Osteoblast (primary cell): Measurements from ENCODE around the gene FUT9. TPM values are rescaled to one million over a fixed set of nuclear protein-coding genes. Genes with fewer than 3 reads are reported as not detected.

Source experiments
- DNase-seq: peaks from one replicate; pipeline ENCODE4 v3.0.0; 2011; ENCODE audit warnings: low spot score, mixed read lengths; ENCODE audit not compliant: insufficient read length; ENCODE audit errors: missing footprints
- H2AFZ ChIP-seq: 2 replicates; pipeline ENCODE4 v1.6.0; 2011; ENCODE audit warnings: mild to moderate bottlenecking, low read length
- H3K27ac ChIP-seq: 2 replicates; pipeline ENCODE4 v1.5.1; 2011; ENCODE audit warnings: mild to moderate bottlenecking, low read depth, low read length, moderate library complexity
- H3K27me3 ChIP-seq: 2 replicates; pipeline ENCODE4 v1.6.0; 2012; ENCODE audit warnings: mild to moderate bottlenecking, control low read depth, inconsistent platforms, low read length, moderate library complexity; ENCODE audit not compliant: insufficient read depth
- H3K36me3 ChIP-seq: 2 replicates; pipeline ENCODE4 v1.5.1; 2011; ENCODE audit warnings: mild to moderate bottlenecking, low read length, control low read depth, moderate library complexity; ENCODE audit not compliant: insufficient read depth
- H3K4me1 ChIP-seq: 2 replicates; pipeline ENCODE4 v1.5.1; 2011; ENCODE audit warnings: mild to moderate bottlenecking, low read length, control low read depth, moderate library complexity; ENCODE audit not compliant: insufficient read depth
- H3K4me2 ChIP-seq: 2 replicates; pipeline ENCODE4 v1.6.0; 2011; ENCODE audit warnings: mild to moderate bottlenecking, low read length; ENCODE audit not compliant: insufficient read depth
- H3K4me3 ChIP-seq: fragments of 200-600 bp; sonication (generic); 3 replicates; pipeline ENCODE4 v1.5.1; 2012; ENCODE audit warnings: mild to moderate bottlenecking, low read length, inconsistent platforms; ENCODE audit not compliant: insufficient read depth
- H3K79me2 ChIP-seq: 2 replicates; pipeline ENCODE4 v1.6.0; 2012; ENCODE audit warnings: mild to moderate bottlenecking, low read length, control low read depth, inconsistent platforms; ENCODE audit not compliant: insufficient read depth
- H3K9me3 ChIP-seq: 2 replicates; pipeline ENCODE4 v1.5.1; 2011; ENCODE audit warnings: low read depth, low read length, control low read depth
- H4K20me1 ChIP-seq: 2 replicates; pipeline ENCODE4 v1.6.0; 2012; ENCODE audit warnings: mild to moderate bottlenecking, low read length, control low read depth; ENCODE audit not compliant: insufficient read depth
- CTCF ChIP-seq: IDR thresholded peaks from 2 replicates; pipeline ENCODE4 v1.5.1; 2011; ENCODE audit warnings: mild to moderate bottlenecking, low read depth, low read length, moderate library complexity; ENCODE audit errors: extremely low read depth
- total RNA-seq: library from RNA; depleted of rRNA; stranded (reverse); fragments of >200 nt; gene quantifications from 2 replicates; pipeline ENCODE4 v1.2.3, GENCODE V29; 2012

The FUT9 gene
- total RNA-seq, 1 donor: not detected

DNA sequence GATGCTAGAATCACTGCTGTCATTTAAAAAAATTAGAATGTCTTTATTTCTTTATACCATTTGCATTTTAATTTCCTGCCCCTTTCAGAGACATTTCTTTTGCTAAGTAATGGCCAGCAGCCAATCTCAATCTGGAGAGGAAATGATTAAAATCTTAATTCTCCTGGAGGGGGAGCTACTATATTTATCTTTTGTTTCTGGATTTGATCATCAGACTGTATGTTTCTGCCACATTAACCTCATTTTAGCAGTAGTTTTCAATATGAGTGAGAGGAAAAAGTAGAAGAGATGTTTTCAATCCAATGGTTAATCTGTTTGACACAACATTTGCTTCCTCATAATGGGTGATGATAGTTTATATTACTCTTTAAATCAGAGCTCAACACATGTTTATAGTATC, 138.0 kb downstream of the FUT9 start:
- no peaks in the 10 kb centered on the region for H3K4me1 ChIP-seq
- no peaks in the 10 kb centered on the region for H3K27me3 ChIP-seq
- H4K20me1 ChIP-seq: no peaks in the 10 kb centered on the region
- no peak for DNase-seq
- H3K4me3 ChIP-seq: no peak overlapping the region
- H2AFZ ChIP-seq: no peak overlapping the region
- H3K79me2 ChIP-seq: no peaks in the 10 kb centered on the region
- no peak overlapping the region for H3K27ac ChIP-seq
- no peak for TF ChIP-seq CTCF
- H3K9me3 ChIP-seq: no peaks in the 10 kb centered on the region
- H3K36me3 ChIP-seq: no peaks in the 10 kb centered on the region
- no peak overlapping the region for H3K4me2 ChIP-seq

- Histone ChIP-seq H3K4me2 (no peak overlapping the region), H3K27ac (no peak overlapping the region)
These were observed 140.7 kb downstream of the FUT9 start for GRCh38 chr6:96156425-96156824.

GRCh38 chr6:96157018-96157565, 141.3 kb downstream of the FUT9 start:
- Histone ChIP-seq H3K4me2 (no peak overlapping the region), H4K20me1 (no peaks in the 10 kb centered on the region), H3K9me3 (no peaks in the 10 kb centered on the region), H3K79me2 (no peaks in the 10 kb centered on the region), H3K4me3 (no peak overlapping the region), H3K4me1 (no peaks in the 10 kb centered on the region), H3K36me3 (no peaks in the 10 kb centered on the region), H3K27ac (no peak overlapping the region), H3K27me3 (no peaks in the 10 kb centered on the region), H2AFZ (no peak overlapping the region)
- DNase-seq: no peak
- no peak for TF ChIP-seq CTCF

More at GRCh38 chr6:96156425-96156824, 140.7 kb downstream of the FUT9 start:
- TF ChIP-seq CTCF: no peak
- Histone ChIP-seq H4K20me1 (no peaks in the 10 kb centered on the region), H3K9me3 (no peaks in the 10 kb centered on the region), H3K4me3 (no peak overlapping the region), H3K27me3 (no peaks in the 10 kb centered on the region), H3K36me3 (no peaks in the 10 kb centered on the region), H2AFZ (no peak overlapping the region), H3K79me2 (no peaks in the 10 kb centered on the region), H3K4me1 (no peaks in the 10 kb centered on the region)
- no peak for DNase-seq

DNA sequence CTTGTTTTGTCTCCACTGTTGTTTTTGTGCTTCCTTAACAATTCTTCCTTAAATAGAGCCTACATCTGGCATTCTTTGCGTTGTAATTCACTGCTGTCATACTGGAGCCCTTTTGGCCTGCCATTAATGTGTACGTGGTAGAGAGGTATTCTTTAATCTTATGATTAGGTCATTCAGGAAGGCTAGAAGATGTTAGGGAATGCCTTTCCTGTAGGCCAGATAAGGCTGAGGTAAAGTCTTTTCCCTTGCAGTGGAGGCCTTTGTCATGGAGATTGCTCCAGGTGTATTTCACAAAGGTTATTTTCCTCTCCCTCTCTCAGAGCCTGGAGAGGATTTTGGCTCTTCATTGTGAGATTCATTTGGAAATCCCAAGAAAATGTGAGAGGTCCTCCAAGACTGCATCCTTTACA, 146.9 kb downstream of the FUT9 start:
- Histone ChIP-seq H2AFZ (no peak overlapping the region), H3K9me3 (no peaks in the 10 kb centered on the region), H3K4me3 (no peak overlapping the region), H3K4me1 (no peaks in the 10 kb centered on the region), H3K4me2 (no peak overlapping the region), H3K27ac (no peak overlapping the region), H3K36me3 (no peaks in the 10 kb centered on the region), H4K20me1 (no peaks in the 10 kb centered on the region), H3K79me2 (no peaks in the 10 kb centered on the region), H3K27me3 (no peaks in the 10 kb centered on the region)
- TF ChIP-seq CTCF: no peak
- DNase-seq: no peak
